Lower leg skin (tissue), 4 donors: ENCODE measurements around the gene ZFYVE21. TPM values are rescaled to one million over a fixed set of nuclear protein-coding genes. Genes with fewer than 3 reads are reported as not detected.
"Not testable (repeated sequence)": the region's sequence is repeated elsewhere in the genome, so short reads cannot be mapped to it uniquely, and the experiment has no call there.

Experiments
- DNase-seq, 2 donors: peaks; one replicate each; pipeline ENCODE4 v3.0.0-alpha.2; 2019; ENCODE audit warnings: low spot score in 2 of 2
- H3K4me3 ChIP-seq: fragments of 200-600 bp; sonication (generic); 2 replicates; pipeline ENCODE4 v1.5.1; 2017; ENCODE audit warnings: mild to moderate bottlenecking, low read depth; ENCODE audit not compliant: poor library complexity, severe bottlenecking
- CTCF ChIP-seq, 3 donors: fragments of 450-650 bp; IDR thresholded peaks; one replicate each; pipeline ENCODE4 v1.5.1; 2016; ENCODE audit warnings: antibody characterized with exemption in 3 of 3, mild to moderate bottlenecking in 3 of 3, moderate library complexity in 2 of 3
- POLR2A ChIP-seq, 2 donors: fragments of 450-650 bp; IDR thresholded peaks; one replicate each; pipeline ENCODE4 v1.6.1; 2016 to 2017; ENCODE audit warnings: antibody characterized with exemption in 2 of 2, mild to moderate bottlenecking in 1 of 2, moderate library complexity in 1 of 2
- WGBS, 2 donors: methylation state at CpG; one replicate each; pipeline ENCODE4 v1.1.5; 2018; 5-methylcytosine and 5-hydroxymethylcytosine counted together
- intact Hi-C: fragments of 100-400 bp; cut with DNase I; formaldehyde crosslinking; loops from one replicate; pipeline ENCODE4 v1.15.0; 2023; ENCODE audit warnings: low total_unique reads
- total RNA-seq, 4 donors: library from RNA; depleted of rRNA; stranded (reverse); fragments of >200 nt; gene quantifications; one replicate each; pipeline ENCODE4 v1.1.0, GENCODE V29; 2016

ZFYVE21 gene
- total RNA-seq, 4 donors from 2014 or later = 133 to 269 (median 154) TPM

- H3K4me3 ChIP-seq = no peak overlapping the region
- TF ChIP-seq POLR2A (IDR thresholded peaks at IDR 0.05) (no peak), CTCF (IDR thresholded peaks at IDR 0.05) (no peak)
- intact Hi-C loops = no loop called here
- DNase-seq = no peak
- WGBS, 2 donors = 74 to 75% methylated on average over 5 of the region's 5 CpGs
Observed at GRCh38 chr14:103688441-103688840, 27.2 kb upstream of the ZFYVE21 start.

- 47 to 53% methylated on average over 16 of the region's 16 CpGs for WGBS, 2 donors
- intact Hi-C loops = no loop called here
- TF ChIP-seq CTCF (IDR thresholded peaks at IDR 0.05) (no peak), POLR2A (IDR thresholded peaks at IDR 0.05) (no peak)
- no peak for DNase-seq
- H3K4me3 ChIP-seq = no peak overlapping the region
Observed at GRCh38 chr14:103688906-103689902, 26.4 kb upstream of the ZFYVE21 start.

GRCh38 chr14:103690332-103690731, 25.3 kb upstream of the ZFYVE21 start:
- DNase-seq = no peak
- WGBS, 2 donors = 76 to 86% methylated on average over 8 of the region's 8 CpGs
- intact Hi-C loops = no loop called here
- H3K4me3 ChIP-seq = no peak overlapping the region
- no peak for TF ChIP-seq CTCF (IDR thresholded peaks at IDR 0.05)
- TF ChIP-seq POLR2A (IDR thresholded peaks at IDR 0.05) = no peak

GRCh38 chr14:103691655-103692054, 24.0 kb upstream of the ZFYVE21 start:
- 87 to 91% methylated on average over 5 of the region's 5 CpGs for WGBS, 2 donors
- H3K4me3 ChIP-seq, intact Hi-C loops, DNase-seq: not testable (repeated sequence)

- DNase-seq = peak in 1 of 2 donors; percentile 80
- no peak for TF ChIP-seq CTCF (IDR thresholded peaks at IDR 0.05)
- no peak overlapping the region for H3K4me3 ChIP-seq
- 92 to 94% methylated on average over 17 of the region's 17 CpGs for WGBS, 2 donors
- intact Hi-C loops = no loop called here
Observed at GRCh38 chr14:103692159-103692558, 23.5 kb upstream of the ZFYVE21 start.

GRCh38 chr14:103692871-103693270, 22.7 kb upstream of the ZFYVE21 start:
- TF ChIP-seq POLR2A (IDR thresholded peaks at IDR 0.05) (no peak), CTCF (IDR thresholded peaks at IDR 0.05) (no peak)
- WGBS, 2 donors = 53 to 61% methylated on average over 12 of the region's 12 CpGs
- intact Hi-C loops = no loop called here
- no peak overlapping the region for H3K4me3 ChIP-seq
- peak in 1 of 2 donors; percentile 81 for DNase-seq
